IMR-90 (cell line): ENCODE measurements around the gene RRP1B.

Experiments
- CTCF ChIP-seq: conservative IDR thresholded peaks from 2 replicates; pipeline ENCODE4 v1.5.1; 2012; ENCODE audit warnings: mild to moderate bottlenecking, low read depth, low read length, improper control_type of control experiment
- FOS ChIP-seq: fragments of 150-350 bp; IDR thresholded peaks from 2 replicates; pipeline ENCODE4 v1.6.1; 2016; ENCODE audit warnings: low read depth, low read length
- MAFK ChIP-seq: IDR thresholded peaks from 2 replicates; pipeline ENCODE4 v1.6.1; 2012; ENCODE audit warnings: low read depth, low read length, improper control_type of control experiment
- MXI1 ChIP-seq: IDR thresholded peaks from 2 replicates; pipeline ENCODE4 v1.6.1; 2012; ENCODE audit warnings: low read depth, mild to moderate bottlenecking, low read length, moderate library complexity, borderline replicate concordance
- NFE2L2 ChIP-seq: fragments of 150-350 bp; IDR thresholded peaks from 2 replicates; pipeline ENCODE4 v1.6.1; 2016; ENCODE audit warnings: low read depth, mild to moderate bottlenecking, low read length
- POLR2A ChIP-seq: IDR thresholded peaks from 2 replicates; pipeline ENCODE4 v1.6.1; 2012; ENCODE audit warnings: mild to moderate bottlenecking, low read depth, low read length
- RAD21 ChIP-seq: IDR thresholded peaks from 2 replicates; pipeline ENCODE4 v1.6.1; 2012; ENCODE audit warnings: low read length, improper control_type of control experiment
- RCOR1 ChIP-seq: IDR thresholded peaks from 2 replicates; pipeline ENCODE4 v1.6.1; 2012; ENCODE audit warnings: mild to moderate bottlenecking, low read length, improper control_type of control experiment; ENCODE audit not compliant: insufficient replicate concordance
- RFX5 ChIP-seq: IDR thresholded peaks from 2 replicates; pipeline ENCODE4 v1.8.0; 2012; ENCODE audit warnings: low read depth, mild to moderate bottlenecking, low read length, moderate library complexity
- SMC3 ChIP-seq: fragments of 150-350 bp; IDR thresholded peaks from 2 replicates; pipeline ENCODE4 v1.6.1; 2016; ENCODE audit warnings: low read depth, mild to moderate bottlenecking, antibody characterized with exemption, low read length, moderate library complexity
- TF ChIP-seq, protein P1 (sequence below): fragments of 150-350 bp; IDR thresholded peaks from 2 replicates; pipeline ENCODE4 v1.6.1; 2017; ENCODE audit warnings: mild to moderate bottlenecking, antibody characterized with exemption, low read length, low read depth
- TF ChIP-seq, protein P2 (sequence below): fragments of 150-350 bp; IDR thresholded peaks from 2 replicates; pipeline ENCODE4 v1.6.1; 2016; ENCODE audit warnings: low read depth, mild to moderate bottlenecking, low read length, moderate library complexity, borderline replicate concordance

GRCh38 chr21:43707462-43707861, 48.1 kb downstream of the RRP1B start:
- TF ChIP-seq POLR2A (no peak), CTCF (no peak), RFX5 (no peak), MAFK (no peak), RAD21 (no peak), RCOR1 (no peak), FOS (no peak), SMC3 (no peak), NFE2L2 (no peak), MXI1 (no peak)
- TF ChIP-seq, protein P1, sequence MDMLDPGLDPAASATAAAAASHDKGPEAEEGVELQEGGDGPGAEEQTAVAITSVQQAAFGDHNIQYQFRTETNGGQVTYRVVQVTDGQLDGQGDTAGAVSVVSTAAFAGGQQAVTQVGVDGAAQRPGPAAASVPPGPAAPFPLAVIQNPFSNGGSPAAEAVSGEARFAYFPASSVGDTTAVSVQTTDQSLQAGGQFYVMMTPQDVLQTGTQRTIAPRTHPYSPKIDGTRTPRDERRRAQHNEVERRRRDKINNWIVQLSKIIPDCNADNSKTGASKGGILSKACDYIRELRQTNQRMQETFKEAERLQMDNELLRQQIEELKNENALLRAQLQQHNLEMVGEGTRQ = no peak
- TF ChIP-seq, protein P2, sequence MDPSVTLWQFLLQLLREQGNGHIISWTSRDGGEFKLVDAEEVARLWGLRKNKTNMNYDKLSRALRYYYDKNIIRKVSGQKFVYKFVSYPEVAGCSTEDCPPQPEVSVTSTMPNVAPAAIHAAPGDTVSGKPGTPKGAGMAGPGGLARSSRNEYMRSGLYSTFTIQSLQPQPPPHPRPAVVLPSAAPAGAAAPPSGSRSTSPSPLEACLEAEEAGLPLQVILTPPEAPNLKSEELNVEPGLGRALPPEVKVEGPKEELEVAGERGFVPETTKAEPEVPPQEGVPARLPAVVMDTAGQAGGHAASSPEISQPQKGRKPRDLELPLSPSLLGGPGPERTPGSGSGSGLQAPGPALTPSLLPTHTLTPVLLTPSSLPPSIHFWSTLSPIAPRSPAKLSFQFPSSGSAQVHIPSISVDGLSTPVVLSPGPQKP = no peak
